Ovary (tissue), 9 donors: ENCODE results near the gene F10. TPM values are rescaled to one million over a fixed set of nuclear protein-coding genes. Genes with fewer than 3 reads are reported as not detected.

Experiments used
- DNase-seq, 5 donors: peaks; one replicate each; pipeline ENCODE4 v3.0.0-alpha.2; 2019 to 2020
- H3K27ac ChIP-seq, 2 donors: fragments of 200-600 bp; one replicate each; pipeline versions ENCODE4 v1.5.1 to v1.8.0; 2019 to 2022
- H3K27me3 ChIP-seq: fragments of 200-600 bp; one replicate; pipeline ENCODE4 v1.8.0; 2022
- H3K36me3 ChIP-seq: fragments of 200-600 bp; sonication (generic); one replicate; pipeline ENCODE4 v1.5.1; 2019
- H3K4me1 ChIP-seq: one replicate; pipeline ENCODE4 v1.8.1; 2013; ENCODE audit warnings: mild to moderate bottlenecking, moderate library complexity; ENCODE audit not compliant: insufficient read depth
- H3K4me3 ChIP-seq: fragments of 200-600 bp; sonication (generic); one replicate; pipeline ENCODE4 v1.5.1; 2017
- H3K9me3 ChIP-seq, 2 donors: fragments of 200-600 bp in 1 of 2; sonication (generic) in 1 of 2; one replicate each; pipeline versions ENCODE4 v1.5.1 to v1.8.1; 2013 to 2019; ENCODE audit warnings: mild to moderate bottlenecking in 1 of 2, moderate library complexity in 1 of 2
- CTCF ChIP-seq, 3 donors: fragments of 450-650 bp in 2 of 3; fragments of 200-600 bp in 1 of 3; IDR thresholded peaks; one replicate each; pipeline versions ENCODE4 v1.5.1 to v1.8.0; 2016 to 2022; ENCODE audit warnings: antibody characterized with exemption in 3 of 3, mild to moderate bottlenecking in 1 of 3
- EP300 ChIP-seq: sonication (generic); formaldehyde crosslinking; IDR thresholded peaks from one replicate; pipeline ENCODE4 v1.6.1; 2017; ENCODE audit warnings: antibody characterized with exemption
- POLR2A ChIP-seq: fragments of 450-650 bp; IDR thresholded peaks from one replicate; pipeline ENCODE4 v1.6.1; 2017; ENCODE audit warnings: antibody characterized with exemption, mild to moderate bottlenecking, moderate library complexity
- WGBS, 3 donors: extraction: QIAGEN DNeasy Blood & Tissue Kit in 1 of 3; methylation state at CpG; one replicate each; pipeline versions ENCODE4 v1.1.5 to v1.1.7; 2013 to 2017; 5-methylcytosine and 5-hydroxymethylcytosine counted together
- intact Hi-C, 4 donors: fragments of 100-400 bp; cut with DNase I; formaldehyde crosslinking; loops; one replicate each; pipeline versions ENCODE4 v1.11.0 to v1.15.1; 2022 to 2023
- polyA plus RNA-seq, 2 donors: library from polyadenylated mRNA; stranded (reverse); fragments of 200-250 nt in 1 of 2; fragments of 350-450 nt in 1 of 2; fragmentation: Illumina TruSeq in 1 of 2; extraction: RNeasy Lipid Tissue Mini Kit (QIAGEN cat#74804) in 1 of 2; gene quantifications; one replicate each; pipeline ENCODE4 v1.2.3, GENCODE V29; 2013 to 2014
- total RNA-seq, 7 donors: library from RNA; depleted of rRNA in 2 of 7; stranded (reverse); fragments of >200 nt in 2 of 7; fragmentation: NEBNext Ultra II Directional in 3 of 7; extraction: Animal tissue kit (Norgen Biotek cat#: 25700) in 3 of 7; gene quantifications; one replicate each; pipeline versions ENCODE4 v1.1.0 to v1.2.4, GENCODE V29; 2016 to 2023
- donor health status: DM: no; HTN: no; CAD: no; lungs with moderate emphysema.
- donor health status: DM: no; HTN: no; CAD: no.
- donor health status: Bipolar disorder and iron deficiency.
- donor health status: DM: yes; HTN: yes; CAD: no.
- donor health status: DM: no; HTN: no; CAD: no.
- donor health status: DM: yes; HTN: yes; CAD: no.

F10 gene
- total and polyA plus RNA-seq, 9 donors, result 13.8 to 41.7 (median 28.3) TPM

GRCh38 chr13:113144255-113144629, 21.6 kb downstream of the F10 start:
- TF ChIP-seq POLR2A, result no peak
- no peak for TF ChIP-seq CTCF (IDR thresholded peaks at IDR 0.05)
- TF ChIP-seq EP300, result no peak
- DNase-seq, result no peak

GRCh38 chr13:113145496-113145895, 22.9 kb downstream of the F10 start:
- DNase-seq, result no peak
- 90 to 92% (median 91%) methylated on average over 12 of the region's 12 CpGs for WGBS, 3 donors
- no peak for TF ChIP-seq CTCF (IDR thresholded peaks at IDR 0.05)
- no peak for TF ChIP-seq POLR2A
- no peak for TF ChIP-seq EP300
- Histone ChIP-seq H3K4me1 (no peaks in the 10 kb centered on the region), H3K27ac (no peak overlapping the region), H3K4me3 (no peak overlapping the region), H3K9me3 (no peaks in the 10 kb centered on the region), H3K27me3 (no peaks in the 10 kb centered on the region), H3K36me3 (no peaks in the 10 kb centered on the region)
- intact Hi-C loops, result no loop called here

More at GRCh38 chr13:113144255-113144629, 21.6 kb downstream of the F10 start:
- Histone ChIP-seq H3K27me3 (no peaks in the 10 kb centered on the region), H3K27ac (no peak overlapping the region), H3K36me3 (no peaks in the 10 kb centered on the region), H3K4me1 (no peaks in the 10 kb centered on the region), H3K9me3 (no peaks in the 10 kb centered on the region), H3K4me3 (no peak overlapping the region)
- 88 to 91% (median 91%) methylated on average over 12 of the region's 12 CpGs for WGBS, 3 donors
- intact Hi-C loops, result no loop called here

GRCh38 chr13:113145911-113146598, 23.5 kb downstream of the F10 start:
- peak in 1 of 5 donors; percentile 6 for DNase-seq
- Histone ChIP-seq H3K9me3 (no peaks in the 10 kb centered on the region), H3K4me1 (no peaks in the 10 kb centered on the region), H3K4me3 (no peak overlapping the region), H3K36me3 (no peaks in the 10 kb centered on the region), H3K27ac (no peak overlapping the region), H3K27me3 (no peaks in the 10 kb centered on the region)
- no peak for TF ChIP-seq POLR2A
- no peak for TF ChIP-seq EP300
- no peak for TF ChIP-seq CTCF (IDR thresholded peaks at IDR 0.05)
- whole genome bisulfite sequencing, 3 donors, result 90 to 92% (median 92%) methylated on average over 15 of the region's 15 CpGs
- intact Hi-C loops, result no loop called here

GRCh38 chr13:113146750-113147149, 24.2 kb downstream of the F10 start:
- Histone ChIP-seq H3K27me3 (no peaks in the 10 kb centered on the region), H3K4me3 (no peak overlapping the region), H3K27ac (no peak overlapping the region), H3K4me1 (peaks cover under 1% of the 10 kb centered on the region), H3K9me3 (no peaks in the 10 kb centered on the region), H3K36me3 (no peaks in the 10 kb centered on the region)
- TF ChIP-seq CTCF (IDR thresholded peaks at IDR 0.05) (no peak), EP300 (no peak), POLR2A (no peak)
- intact Hi-C loops, result no loop called here
- peak in 1 of 5 donors; percentile 10 for DNase-seq
- WGBS, 3 donors, result 83 to 89% (median 83%) methylated on average over 9 of the region's 9 CpGs
